ENCODE data around the gene GALNT2. TPM values are rescaled to one million over a fixed set of nuclear protein-coding genes. Genes with fewer than 3 reads are reported as not detected.

Gene GALNT2
- total and polyA plus RNA-seq, 5 donors = 27.4 to 45.5 (median 38.8) TPM

DNA sequence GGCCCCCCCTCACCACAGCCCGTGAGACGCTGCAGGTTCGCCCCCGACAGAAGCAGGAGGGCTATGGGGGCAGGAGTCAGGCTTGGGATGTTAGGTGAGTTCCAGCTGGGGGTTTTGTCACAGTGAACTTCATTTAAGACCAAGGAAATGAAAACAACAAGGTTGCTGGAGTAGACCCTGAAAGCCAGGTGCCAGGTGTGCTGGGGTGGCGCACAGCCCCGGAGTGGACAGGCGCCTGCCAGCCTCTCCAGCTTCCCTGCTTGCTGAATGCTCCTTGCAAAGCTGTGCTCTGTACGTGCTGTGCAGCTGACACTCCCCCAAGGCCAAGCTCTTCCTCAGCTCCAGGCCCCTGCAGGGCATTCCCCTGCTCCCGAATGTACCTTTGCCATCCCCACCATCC lies 256.6 kb downstream of the GALNT2 start:
- intact Hi-C loops (cut with DNase I) = no loop called here
- WGBS = 89% methylated on average over 9 of the region's 9 CpGs
- no peak overlapping the region for H3K4me3 ChIP-seq (ENCODE audit: low read length)
- DNase-seq = peak in 1 of 3 donors; percentile 36
- no peaks in the 10 kb centered on the region for H3K27me3 ChIP-seq (ENCODE audit: control insufficient read depth, insufficient read depth)
- no peak overlapping the region for H3K27ac ChIP-seq (ENCODE audit: low read length)
- ATAC-seq = no peak
- peaks cover 3% of the 10 kb centered on the region for H3K4me1 ChIP-seq (ENCODE audit: control insufficient read depth, insufficient read depth, low read length)
- H3K9me3 ChIP-seq (ENCODE audit: control insufficient read depth, low read length) = no peaks in the 10 kb centered on the region

DNA sequence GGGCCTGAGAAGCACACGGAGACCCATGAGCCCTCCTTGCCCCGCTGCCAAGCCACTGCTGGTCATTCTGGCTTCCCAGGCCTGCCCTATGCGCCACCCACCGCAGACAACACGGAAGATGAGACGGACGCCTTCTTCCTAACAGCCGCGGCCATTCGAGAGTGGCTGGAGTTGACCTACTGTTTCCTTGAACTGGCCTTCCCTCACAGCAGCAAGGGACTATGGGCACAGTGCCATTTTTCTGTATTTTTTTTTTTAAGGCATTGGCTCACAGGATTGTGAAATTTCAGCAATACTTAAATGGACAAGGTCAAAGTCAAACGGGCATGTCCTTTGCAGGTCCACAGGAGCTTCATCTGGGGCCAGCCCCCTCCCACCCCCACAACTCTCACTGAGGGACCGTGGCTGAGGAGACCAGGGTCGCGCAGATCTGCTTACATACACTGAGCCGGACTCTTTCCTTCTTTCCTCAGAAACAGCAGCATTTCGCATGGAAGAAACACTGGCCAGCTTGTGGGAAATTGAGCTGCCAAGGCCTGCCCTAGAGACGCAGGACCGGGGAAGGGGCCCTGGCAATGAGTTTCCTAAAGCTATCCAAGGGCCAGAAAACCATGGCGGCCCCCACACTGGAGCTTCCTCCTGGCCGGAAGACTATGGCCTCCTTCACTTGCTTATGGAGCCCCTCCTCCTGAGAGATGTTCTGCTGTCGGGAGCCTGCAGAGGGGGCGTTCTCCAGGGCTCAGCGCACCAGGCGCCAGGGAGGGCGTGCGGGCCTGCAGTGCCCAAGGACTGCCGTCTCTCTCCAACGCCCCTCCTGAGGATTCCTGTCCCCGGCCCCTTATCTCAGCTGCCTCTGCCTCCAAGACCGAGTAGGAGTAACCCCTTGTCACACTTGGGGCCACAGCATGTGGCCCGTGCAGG lies 260.2 kb downstream of the GALNT2 start:
- Histone ChIP-seq H3K4me1 (ENCODE audit: control insufficient read depth, insufficient read depth, low read length) (peaks cover 3% of the 10 kb centered on the region), H3K27ac (ENCODE audit: low read length) (no peak overlapping the region), H3K27me3 (ENCODE audit: control insufficient read depth, insufficient read depth) (no peaks in the 10 kb centered on the region), H3K4me3 (ENCODE audit: low read length) (no peak overlapping the region), H3K9me3 (ENCODE audit: control insufficient read depth, low read length) (no peaks in the 10 kb centered on the region)
- intact Hi-C loops (cut with DNase I) = no loop called here
- WGBS = 66% methylated on average over 31 of the region's 31 CpGs
- DNase-seq (peak in 1 of 3 donors; percentile 60), ATAC-seq (peak; percentile 27 to 40)

DNA sequence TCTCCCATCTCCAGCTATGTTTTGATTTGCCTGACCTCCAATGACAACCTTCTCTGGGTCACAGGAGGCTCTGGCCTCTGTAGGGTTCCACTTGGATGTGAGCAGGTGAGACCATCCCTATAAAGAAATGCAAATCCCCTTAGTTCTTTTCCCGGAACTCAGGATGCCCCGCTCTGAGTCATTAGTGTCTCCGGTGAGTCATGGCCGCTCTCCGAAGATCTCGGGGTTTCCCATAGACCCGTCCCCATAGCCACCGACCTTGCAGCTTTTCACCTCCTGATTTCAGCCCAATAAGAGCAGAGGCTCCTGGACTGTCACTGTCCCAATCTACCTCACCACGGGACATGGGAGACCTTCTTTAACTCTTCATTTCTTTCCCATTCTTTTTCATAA lies 260.9 kb downstream of the GALNT2 start:
- peaks cover 3% of the 10 kb centered on the region for H3K4me1 ChIP-seq (ENCODE audit: control insufficient read depth, insufficient read depth, low read length)
- intact Hi-C loops (cut with DNase I) = no loop called here
- 90% methylated on average over 9 of the region's 9 CpGs for WGBS
- H3K27ac ChIP-seq (ENCODE audit: low read length) = no peak overlapping the region
- H3K27me3 ChIP-seq (ENCODE audit: control insufficient read depth, insufficient read depth) = no peaks in the 10 kb centered on the region
- H3K9me3 ChIP-seq (ENCODE audit: control insufficient read depth, low read length) = no peaks in the 10 kb centered on the region
- H3K4me3 ChIP-seq (ENCODE audit: low read length) = no peak overlapping the region
- DNase-seq = no peak
- ATAC-seq = peak in 1 of 2 donors; percentile 20

DNA sequence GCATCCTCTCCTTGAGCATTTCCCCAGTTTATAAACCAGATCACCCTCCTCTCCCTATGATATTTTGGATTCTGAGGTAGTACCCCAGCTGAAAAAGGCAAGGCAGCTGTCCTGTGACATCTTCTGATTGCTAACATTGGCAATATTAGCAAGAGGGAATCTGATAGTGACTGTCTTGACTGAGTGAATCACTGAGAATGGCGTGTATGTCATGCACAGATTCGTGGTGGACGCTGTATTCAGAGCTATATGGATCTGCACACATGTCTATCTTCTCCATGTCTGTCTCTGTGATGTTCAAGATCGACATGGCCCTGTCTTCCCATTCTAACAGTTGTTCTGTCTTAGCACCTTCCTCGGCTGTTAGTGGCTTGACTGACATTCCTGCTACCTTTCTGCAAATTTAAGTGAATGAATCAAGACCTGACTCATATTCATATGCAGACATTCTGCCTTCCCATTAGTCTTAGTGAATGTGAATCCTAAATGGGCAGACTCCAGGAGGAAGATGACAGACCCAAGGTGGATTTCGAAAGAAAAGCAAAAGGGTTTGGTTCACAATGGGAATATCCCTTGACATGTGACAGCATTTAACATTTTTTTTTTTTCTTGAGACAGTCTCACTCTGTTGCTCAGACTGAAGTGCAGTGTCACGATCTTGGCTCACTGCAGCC lies 261.4 kb downstream of the GALNT2 start:
- H3K27me3 ChIP-seq (ENCODE audit: control insufficient read depth, insufficient read depth) = no peaks in the 10 kb centered on the region
- 88% methylated on average over 7 of the region's 7 CpGs for whole genome bisulfite sequencing
- H3K4me3 ChIP-seq (ENCODE audit: low read length) = no peak overlapping the region
- no peak overlapping the region for H3K27ac ChIP-seq (ENCODE audit: low read length)
- no peaks in the 10 kb centered on the region for H3K9me3 ChIP-seq (ENCODE audit: control insufficient read depth, low read length)
- H3K4me1 ChIP-seq (ENCODE audit: control insufficient read depth, insufficient read depth, low read length) = peaks cover 3% of the 10 kb centered on the region
- ATAC-seq = no peak
- intact Hi-C loops (cut with DNase I) = no loop called here
- no peak for DNase-seq

DNA sequence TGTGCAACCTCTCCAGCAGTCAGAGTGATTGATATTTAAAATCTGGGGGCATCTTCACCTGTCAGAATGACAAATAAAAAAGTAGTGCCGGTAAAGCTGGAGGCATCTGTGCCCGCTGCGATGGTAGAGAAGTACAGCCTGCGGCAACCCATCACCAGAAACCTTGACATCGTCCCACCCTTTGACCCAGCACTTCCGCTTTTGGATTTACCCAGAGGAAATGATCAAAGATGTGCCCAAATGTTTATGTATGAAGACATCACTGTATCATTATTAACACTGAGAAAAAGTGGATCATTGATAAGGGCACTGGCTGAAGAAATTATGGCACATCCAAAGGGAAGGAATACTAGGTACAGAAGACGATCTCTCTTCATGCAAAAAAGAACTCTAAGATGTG lies 263.1 kb downstream of the GALNT2 start:
- H3K27me3 ChIP-seq (ENCODE audit: control insufficient read depth, insufficient read depth) = no peaks in the 10 kb centered on the region
- WGBS = 89% methylated on average over 7 of the region's 7 CpGs
- peaks cover 3% of the 10 kb centered on the region for H3K4me1 ChIP-seq (ENCODE audit: control insufficient read depth, insufficient read depth, low read length)
- intact Hi-C loops (cut with DNase I) = no loop called here
- DNase-seq = no peak
- H3K27ac ChIP-seq (ENCODE audit: low read length) = no peak overlapping the region
- H3K4me3 ChIP-seq (ENCODE audit: low read length) = no peak overlapping the region
- no peak for ATAC-seq
- no peaks in the 10 kb centered on the region for H3K9me3 ChIP-seq (ENCODE audit: control insufficient read depth, low read length)

All from right cardiac atrium (tissue), 5 donors.